WTC11 (cell line): Measurements from ENCODE around the gene PKLR. TPM values are rescaled to one million over a fixed set of nuclear protein-coding genes. Genes with fewer than 3 reads are reported as not detected.

ENCODE experiments used
- ATAC-seq: fragments of 200-7000 bp; cut with Tn5 transposase; 2 replicates; pipeline ENCODE4 v1.10.0; 2021; ENCODE audit warnings: mild to moderate bottlenecking, moderate library complexity
- CTCF ChIA-PET: fragments of 300-600 bp; sonication (Branson Sonifier 250); formaldehyde crosslinking; loops from one replicate; lab custom pipeline; 2021; ENCODE audit warnings: antibody characterized with exemption; lab: Charles Lee
- POLR2A ChIA-PET: fragments of 350-600 bp; sonication (Branson Sonifier 250); formaldehyde crosslinking; loops from one replicate; lab custom pipeline; 2021; ENCODE audit warnings: antibody characterized with exemption; lab: Charles Lee
- DNase-seq: peaks from one replicate; pipeline ENCODE4 v3.0.0; 2021; ENCODE audit warnings: low spot score
- H3K27ac Mint-ChIP-seq: 2 replicates; pipeline ENCODE4 v1.8.0; 2021; ENCODE audit warnings: mixed read lengths
- H3K27me3 Mint-ChIP-seq: 2 replicates; pipeline ENCODE4 v1.8.0; 2021; ENCODE audit warnings: low read depth, mild to moderate bottlenecking, moderate library complexity, mixed read lengths
- H3K36me3 Mint-ChIP-seq: 2 replicates; pipeline ENCODE4 v1.8.0; 2021; ENCODE audit warnings: mixed read lengths
- H3K4me1 Mint-ChIP-seq: 2 replicates; pipeline ENCODE4 v1.8.0; 2022; ENCODE audit warnings: mixed read lengths
- H3K4me3 Mint-ChIP-seq: 2 replicates; pipeline ENCODE4 v1.8.0; 2021; ENCODE audit warnings: mild to moderate bottlenecking, moderate library complexity, mixed read lengths
- H3K9me3 Mint-ChIP-seq: 2 replicates; pipeline ENCODE4 v1.8.0; 2021; ENCODE audit warnings: mixed read lengths
- CBFB ChIP-seq: sonication (generic); formaldehyde crosslinking; IDR thresholded peaks from 2 replicates; pipeline ENCODE4 v1.8.1; 2022; ENCODE audit warnings: mild to moderate bottlenecking, low read depth, missing genetic modification reagents
- ELF4 ChIP-seq: sonication (generic); formaldehyde crosslinking; IDR thresholded peaks from 2 replicates; pipeline ENCODE4 v1.8.1; 2022; ENCODE audit warnings: low read depth, mild to moderate bottlenecking, moderate library complexity, missing genetic modification reagents
- ETV6 ChIP-seq: sonication (generic); formaldehyde crosslinking; IDR thresholded peaks from 2 replicates; pipeline ENCODE4 v1.8.1; 2022; ENCODE audit warnings: mild to moderate bottlenecking, missing genetic modification reagents
- FOXJ3 ChIP-seq: sonication (generic); formaldehyde crosslinking; IDR thresholded peaks from 2 replicates; pipeline ENCODE4 v1.9.0; 2021; ENCODE audit warnings: missing genetic modification reagents, mild to moderate bottlenecking, borderline replicate concordance
- FOXP1 ChIP-seq: sonication (generic); formaldehyde crosslinking; IDR thresholded peaks from 2 replicates; pipeline ENCODE4 v1.8.0; 2022; ENCODE audit warnings: missing genetic modification reagents, mild to moderate bottlenecking, moderate library complexity, borderline replicate concordance
- NFATC4 ChIP-seq: fragments of 250-450 bp; sonication (Bioruptor Pico); IDR thresholded peaks from 2 replicates; pipeline ENCODE4 v1.9.0; 2021; ENCODE audit warnings: mild to moderate bottlenecking
- NFE2L1 ChIP-seq: sonication (generic); formaldehyde crosslinking; IDR thresholded peaks from 2 replicates; pipeline ENCODE4 v1.8.1; 2023; ENCODE audit warnings: missing genetic modification reagents
- NR2C2 ChIP-seq: sonication (generic); formaldehyde crosslinking; IDR thresholded peaks from 2 replicates; pipeline ENCODE4 v1.8.0; 2022; ENCODE audit warnings: mild to moderate bottlenecking, missing genetic modification reagents
- RELA ChIP-seq: sonication (generic); formaldehyde crosslinking; IDR thresholded peaks from 2 replicates; pipeline ENCODE4 v1.8.1; 2022; ENCODE audit warnings: missing genetic modification reagents, mild to moderate bottlenecking, borderline replicate concordance
- SMAD3 ChIP-seq: sonication (generic); formaldehyde crosslinking; IDR thresholded peaks from 2 replicates; pipeline ENCODE4 v1.8.0; 2022; ENCODE audit warnings: missing genetic modification reagents, mild to moderate bottlenecking, borderline replicate concordance
- TCF7 ChIP-seq: sonication (generic); formaldehyde crosslinking; IDR thresholded peaks from 2 replicates; pipeline ENCODE4 v1.8.0; 2022; ENCODE audit warnings: mild to moderate bottlenecking, low read depth, missing genetic modification reagents, moderate library complexity
- TEAD4 ChIP-seq: sonication (generic); formaldehyde crosslinking; IDR thresholded peaks from 2 replicates; pipeline ENCODE4 v1.8.0; 2022; ENCODE audit warnings: mild to moderate bottlenecking, missing genetic modification reagents
- ZBTB21 ChIP-seq: sonication (generic); formaldehyde crosslinking; IDR thresholded peaks from 2 replicates; pipeline ENCODE4 v1.8.1; 2023; ENCODE audit warnings: mild to moderate bottlenecking, missing genetic modification reagents, borderline replicate concordance
- ZNF121 ChIP-seq: sonication (generic); formaldehyde crosslinking; IDR thresholded peaks from 2 replicates; pipeline ENCODE4 v1.8.0; 2023; ENCODE audit warnings: missing genetic modification reagents
- ZNF423 ChIP-seq: fragments of 250-450 bp; sonication (Bioruptor Pico); IDR thresholded peaks from 2 replicates; pipeline ENCODE4 v2.1.2; 2022; ENCODE audit warnings: mild to moderate bottlenecking, moderate library complexity
- ZNF671 ChIP-seq: fragments of 250-450 bp; sonication (Bioruptor Pico); IDR thresholded peaks from 2 replicates; pipeline ENCODE4 v1.8.0; 2021; ENCODE audit warnings: mild to moderate bottlenecking
- total RNA-seq: library from RNA; stranded (reverse); gene quantifications from 3 replicates; pipeline ENCODE4 v1.2.3, GENCODE V29; 2021
- TF ChIP-seq, protein P1 (sequence below): fragments of 250-450 bp; sonication (Bioruptor Pico); IDR thresholded peaks from 2 replicates; pipeline ENCODE4 v1.9.0; 2021; ENCODE audit warnings: moderate library complexity, mild to moderate bottlenecking, inconsistent platforms, borderline replicate concordance
- TF ChIP-seq, protein P2 (sequence below): sonication (generic); formaldehyde crosslinking; IDR thresholded peaks from 2 replicates; pipeline ENCODE4 v1.8.0; 2022; ENCODE audit warnings: mild to moderate bottlenecking, missing genetic modification reagents
- TF ChIP-seq, protein P3 (sequence below): fragments of 200-600 bp; IDR thresholded peaks from 2 replicates; pipeline ENCODE4 v1.8.0; 2022; ENCODE audit warnings: antibody characterized with exemption
- TF ChIP-seq, protein P4 (sequence below): fragments of 250-450 bp; sonication (Bioruptor Pico); IDR thresholded peaks from 2 replicates; pipeline ENCODE4 v1.8.0; 2021; ENCODE audit warnings: mild to moderate bottlenecking
- TF ChIP-seq, protein P5 (sequence below): sonication (generic); formaldehyde crosslinking; IDR thresholded peaks from 2 replicates; pipeline ENCODE4 v1.8.1; 2023; ENCODE audit warnings: mild to moderate bottlenecking, missing genetic modification reagents, moderate library complexity
- TF ChIP-seq, protein P6 (sequence below): fragments of 250-450 bp; sonication (Bioruptor Pico); IDR thresholded peaks from 2 replicates; pipeline ENCODE4 v1.9.0; 2021; ENCODE audit warnings: mild to moderate bottlenecking, borderline replicate concordance
- TF ChIP-seq, protein P7 (sequence below): sonication (generic); formaldehyde crosslinking; IDR thresholded peaks from 2 replicates; pipeline ENCODE4 v1.8.0; 2022; ENCODE audit warnings: mild to moderate bottlenecking, missing genetic modification reagents

PKLR gene
- total RNA-seq, 1 experiment from 2014 or later, result 1.5 TPM

DNA sequence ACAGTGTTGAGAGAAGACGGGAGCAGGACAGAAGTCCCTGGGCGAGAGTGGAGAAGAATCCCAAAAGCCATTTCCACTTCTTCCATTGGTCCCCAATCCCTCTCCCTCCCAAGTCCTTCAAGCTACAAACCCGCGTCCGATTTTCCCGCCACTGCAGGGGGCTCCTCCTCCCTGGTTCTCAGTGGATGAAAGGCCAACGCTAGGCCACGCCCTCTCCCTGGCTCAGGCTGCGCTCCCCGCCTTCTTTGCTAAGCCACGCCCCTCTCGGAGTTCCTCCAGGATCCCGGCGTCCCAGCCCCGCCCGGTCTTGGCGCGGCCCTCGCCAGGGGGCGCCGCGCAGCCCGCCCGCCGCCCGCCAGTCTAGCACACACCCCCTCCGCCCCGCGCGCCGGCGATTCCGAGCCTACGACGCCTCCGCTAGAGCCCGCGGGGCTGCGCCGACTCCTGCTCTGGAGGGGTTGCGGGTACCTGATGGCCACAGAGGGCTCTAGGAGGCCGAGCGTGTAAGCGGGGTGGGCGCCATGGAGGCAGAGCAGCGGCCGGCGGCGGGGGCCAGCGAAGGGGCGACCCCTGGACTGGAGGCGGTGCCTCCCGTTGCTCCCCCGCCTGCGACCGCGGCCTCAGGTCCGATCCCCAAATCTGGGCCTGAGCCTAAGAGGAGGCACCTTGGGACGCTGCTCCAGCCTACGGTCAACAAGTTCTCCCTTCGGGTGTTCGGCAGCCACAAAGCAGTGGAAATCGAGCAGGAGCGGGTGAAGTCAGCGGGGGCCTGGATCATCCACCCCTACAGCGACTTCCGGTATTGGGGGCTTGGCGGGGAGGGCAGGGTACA is 24.0 kb downstream of the PKLR start, which contains the start of gene HCN3:
Gene HCN3 (plus strand): TSS at position 394 of the 832 bp plus-strand sequence. CDS start 128 bp downstream, at position 522.
- POLR2A ChIA-PET, result interaction anchor here (1.0 to 1.2 kb wide), 2 partner anchors 15 to 44 kb away, joined by 3 to 9 read pairs; partner anchors contain the start of genes RUSC1 and SCAMP3
- Mint-ChIP-seq H3K36me3 (peaks cover 11% of the 10 kb centered on the region), H3K27me3 (peaks cover 18% of the 10 kb centered on the region), H3K4me1 (peaks cover 32% of the 10 kb centered on the region), H3K9me3 (no peaks in the 10 kb centered on the region), H3K27ac (no peak within 1 kb of the TSS), H3K4me3 (peak within 1 kb of the TSS; percentile 68)
- peak; percentile 68 for ATAC-seq
- CTCF ChIA-PET, result interaction anchor here (0.6 to 4.0 kb wide), 38 partner anchors 9 to 110 kb away, joined by 3 to 75 read pairs (median 5); partner anchors contain the start of genes ENTREP3, FDPS, KRTCAP2 and MTX1
- peak; percentile 100 for DNase-seq
- no peak for TF ChIP-seq SMAD3 (CRISPR knock-in tag)
- TF ChIP-seq, protein P1, sequence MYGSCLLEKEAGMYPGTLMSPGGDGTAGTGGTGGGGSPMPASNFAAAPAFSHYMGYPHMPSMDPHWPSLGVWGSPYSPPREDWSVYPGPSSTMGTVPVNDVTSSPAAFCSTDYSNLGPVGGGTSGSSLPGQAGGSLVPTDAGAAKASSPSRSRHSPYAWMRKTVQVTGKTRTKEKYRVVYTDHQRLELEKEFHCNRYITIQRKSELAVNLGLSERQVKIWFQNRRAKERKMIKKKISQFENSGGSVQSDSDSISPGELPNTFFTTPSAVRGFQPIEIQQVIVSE, result no peak
- peak; percentile 67; the same call in 1 of the 2 replicates for TF ChIP-seq RELA (CRISPR knock-in tag)
- TF ChIP-seq ETV6, result peak; percentile 54; the same call in 1 of the 2 replicates
- no peak for TF ChIP-seq TCF7 (CRISPR knock-in tag)
- TF ChIP-seq, protein P2, sequence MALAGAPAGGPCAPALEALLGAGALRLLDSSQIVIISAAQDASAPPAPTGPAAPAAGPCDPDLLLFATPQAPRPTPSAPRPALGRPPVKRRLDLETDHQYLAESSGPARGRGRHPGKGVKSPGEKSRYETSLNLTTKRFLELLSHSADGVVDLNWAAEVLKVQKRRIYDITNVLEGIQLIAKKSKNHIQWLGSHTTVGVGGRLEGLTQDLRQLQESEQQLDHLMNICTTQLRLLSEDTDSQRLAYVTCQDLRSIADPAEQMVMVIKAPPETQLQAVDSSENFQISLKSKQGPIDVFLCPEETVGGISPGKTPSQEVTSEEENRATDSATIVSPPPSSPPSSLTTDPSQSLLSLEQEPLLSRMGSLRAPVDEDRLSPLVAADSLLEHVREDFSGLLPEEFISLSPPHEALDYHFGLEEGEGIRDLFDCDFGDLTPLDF (CRISPR knock-in tag), result no peak; the same call in 1 of the 2 replicates
- no peak for TF ChIP-seq FOXJ3 (CRISPR knock-in tag)
- TF ChIP-seq ZNF423 (CRISPR knock-in tag), result no peak
- TF ChIP-seq ZNF671 (CRISPR knock-in tag), result no peak
- TF ChIP-seq FOXP1 (CRISPR knock-in tag), result peak; percentile 22; the same call in 1 of the 2 replicates
- TF ChIP-seq NR2C2 (CRISPR knock-in tag), result no peak
- TF ChIP-seq CBFB, result peak; percentile 82; the same call in 1 of the 2 replicates
- TF ChIP-seq ELF4 (CRISPR knock-in tag), result no peak
- TF ChIP-seq, protein P3, sequence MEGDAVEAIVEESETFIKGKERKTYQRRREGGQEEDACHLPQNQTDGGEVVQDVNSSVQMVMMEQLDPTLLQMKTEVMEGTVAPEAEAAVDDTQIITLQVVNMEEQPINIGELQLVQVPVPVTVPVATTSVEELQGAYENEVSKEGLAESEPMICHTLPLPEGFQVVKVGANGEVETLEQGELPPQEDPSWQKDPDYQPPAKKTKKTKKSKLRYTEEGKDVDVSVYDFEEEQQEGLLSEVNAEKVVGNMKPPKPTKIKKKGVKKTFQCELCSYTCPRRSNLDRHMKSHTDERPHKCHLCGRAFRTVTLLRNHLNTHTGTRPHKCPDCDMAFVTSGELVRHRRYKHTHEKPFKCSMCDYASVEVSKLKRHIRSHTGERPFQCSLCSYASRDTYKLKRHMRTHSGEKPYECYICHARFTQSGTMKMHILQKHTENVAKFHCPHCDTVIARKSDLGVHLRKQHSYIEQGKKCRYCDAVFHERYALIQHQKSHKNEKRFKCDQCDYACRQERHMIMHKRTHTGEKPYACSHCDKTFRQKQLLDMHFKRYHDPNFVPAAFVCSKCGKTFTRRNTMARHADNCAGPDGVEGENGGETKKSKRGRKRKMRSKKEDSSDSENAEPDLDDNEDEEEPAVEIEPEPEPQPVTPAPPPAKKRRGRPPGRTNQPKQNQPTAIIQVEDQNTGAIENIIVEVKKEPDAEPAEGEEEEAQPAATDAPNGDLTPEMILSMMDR, result peak; percentile 35; the same call in 1 of the 2 replicates
- TF ChIP-seq, protein P4, sequence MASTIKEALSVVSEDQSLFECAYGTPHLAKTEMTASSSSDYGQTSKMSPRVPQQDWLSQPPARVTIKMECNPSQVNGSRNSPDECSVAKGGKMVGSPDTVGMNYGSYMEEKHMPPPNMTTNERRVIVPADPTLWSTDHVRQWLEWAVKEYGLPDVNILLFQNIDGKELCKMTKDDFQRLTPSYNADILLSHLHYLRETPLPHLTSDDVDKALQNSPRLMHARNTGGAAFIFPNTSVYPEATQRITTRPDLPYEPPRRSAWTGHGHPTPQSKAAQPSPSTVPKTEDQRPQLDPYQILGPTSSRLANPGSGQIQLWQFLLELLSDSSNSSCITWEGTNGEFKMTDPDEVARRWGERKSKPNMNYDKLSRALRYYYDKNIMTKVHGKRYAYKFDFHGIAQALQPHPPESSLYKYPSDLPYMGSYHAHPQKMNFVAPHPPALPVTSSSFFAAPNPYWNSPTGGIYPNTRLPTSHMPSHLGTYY (CRISPR knock-in tag), result no peak
- no peak for TF ChIP-seq NFATC4
- peak; percentile 9; the same call in 1 of the 2 replicates for TF ChIP-seq ZBTB21
- TF ChIP-seq, protein P5, sequence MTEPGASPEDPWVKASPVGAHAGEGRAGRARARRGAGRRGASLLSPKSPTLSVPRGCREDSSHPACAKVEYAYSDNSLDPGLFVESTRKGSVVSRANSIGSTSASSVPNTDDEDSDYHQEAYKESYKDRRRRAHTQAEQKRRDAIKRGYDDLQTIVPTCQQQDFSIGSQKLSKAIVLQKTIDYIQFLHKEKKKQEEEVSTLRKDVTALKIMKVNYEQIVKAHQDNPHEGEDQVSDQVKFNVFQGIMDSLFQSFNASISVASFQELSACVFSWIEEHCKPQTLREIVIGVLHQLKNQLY (CRISPR knock-in tag), result no peak
- TF ChIP-seq TEAD4 (CRISPR knock-in tag), result no peak
- TF ChIP-seq, protein P6, sequence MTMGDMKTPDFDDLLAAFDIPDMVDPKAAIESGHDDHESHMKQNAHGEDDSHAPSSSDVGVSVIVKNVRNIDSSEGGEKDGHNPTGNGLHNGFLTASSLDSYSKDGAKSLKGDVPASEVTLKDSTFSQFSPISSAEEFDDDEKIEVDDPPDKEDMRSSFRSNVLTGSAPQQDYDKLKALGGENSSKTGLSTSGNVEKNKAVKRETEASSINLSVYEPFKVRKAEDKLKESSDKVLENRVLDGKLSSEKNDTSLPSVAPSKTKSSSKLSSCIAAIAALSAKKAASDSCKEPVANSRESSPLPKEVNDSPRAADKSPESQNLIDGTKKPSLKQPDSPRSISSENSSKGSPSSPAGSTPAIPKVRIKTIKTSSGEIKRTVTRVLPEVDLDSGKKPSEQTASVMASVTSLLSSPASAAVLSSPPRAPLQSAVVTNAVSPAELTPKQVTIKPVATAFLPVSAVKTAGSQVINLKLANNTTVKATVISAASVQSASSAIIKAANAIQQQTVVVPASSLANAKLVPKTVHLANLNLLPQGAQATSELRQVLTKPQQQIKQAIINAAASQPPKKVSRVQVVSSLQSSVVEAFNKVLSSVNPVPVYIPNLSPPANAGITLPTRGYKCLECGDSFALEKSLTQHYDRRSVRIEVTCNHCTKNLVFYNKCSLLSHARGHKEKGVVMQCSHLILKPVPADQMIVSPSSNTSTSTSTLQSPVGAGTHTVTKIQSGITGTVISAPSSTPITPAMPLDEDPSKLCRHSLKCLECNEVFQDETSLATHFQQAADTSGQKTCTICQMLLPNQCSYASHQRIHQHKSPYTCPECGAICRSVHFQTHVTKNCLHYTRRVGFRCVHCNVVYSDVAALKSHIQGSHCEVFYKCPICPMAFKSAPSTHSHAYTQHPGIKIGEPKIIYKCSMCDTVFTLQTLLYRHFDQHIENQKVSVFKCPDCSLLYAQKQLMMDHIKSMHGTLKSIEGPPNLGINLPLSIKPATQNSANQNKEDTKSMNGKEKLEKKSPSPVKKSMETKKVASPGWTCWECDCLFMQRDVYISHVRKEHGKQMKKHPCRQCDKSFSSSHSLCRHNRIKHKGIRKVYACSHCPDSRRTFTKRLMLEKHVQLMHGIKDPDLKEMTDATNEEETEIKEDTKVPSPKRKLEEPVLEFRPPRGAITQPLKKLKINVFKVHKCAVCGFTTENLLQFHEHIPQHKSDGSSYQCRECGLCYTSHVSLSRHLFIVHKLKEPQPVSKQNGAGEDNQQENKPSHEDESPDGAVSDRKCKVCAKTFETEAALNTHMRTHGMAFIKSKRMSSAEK (CRISPR knock-in tag), result no peak
- TF ChIP-seq ZNF121, result no peak
- TF ChIP-seq NFE2L1 (CRISPR knock-in tag), result peak; percentile 47; the same call in 1 of the 2 replicates
- TF ChIP-seq, protein P7, sequence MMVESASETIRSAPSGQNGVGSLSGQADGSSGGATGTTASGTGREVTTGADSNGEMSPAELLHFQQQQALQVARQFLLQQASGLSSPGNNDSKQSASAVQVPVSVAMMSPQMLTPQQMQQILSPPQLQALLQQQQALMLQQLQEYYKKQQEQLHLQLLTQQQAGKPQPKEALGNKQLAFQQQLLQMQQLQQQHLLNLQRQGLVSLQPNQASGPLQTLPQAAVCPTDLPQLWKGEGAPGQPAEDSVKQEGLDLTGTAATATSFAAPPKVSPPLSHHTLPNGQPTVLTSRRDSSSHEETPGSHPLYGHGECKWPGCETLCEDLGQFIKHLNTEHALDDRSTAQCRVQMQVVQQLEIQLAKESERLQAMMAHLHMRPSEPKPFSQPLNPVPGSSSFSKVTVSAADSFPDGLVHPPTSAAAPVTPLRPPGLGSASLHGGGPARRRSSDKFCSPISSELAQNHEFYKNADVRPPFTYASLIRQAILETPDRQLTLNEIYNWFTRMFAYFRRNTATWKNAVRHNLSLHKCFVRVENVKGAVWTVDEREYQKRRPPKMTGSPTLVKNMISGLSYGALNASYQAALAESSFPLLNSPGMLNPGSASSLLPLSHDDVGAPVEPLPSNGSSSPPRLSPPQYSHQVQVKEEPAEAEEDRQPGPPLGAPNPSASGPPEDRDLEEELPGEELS, result no peak; the same call in 1 of the 2 replicates
